Iris pigment epithelial cell (primary cell): ENCODE results near the gene PCDH17.

ENCODE experiments used
- DNase-seq: peaks from one replicate; pipeline ENCODE4 v3.0.0-alpha.2; 2011; ENCODE audit warnings: low read depth

Gene PCDH17

DNA sequence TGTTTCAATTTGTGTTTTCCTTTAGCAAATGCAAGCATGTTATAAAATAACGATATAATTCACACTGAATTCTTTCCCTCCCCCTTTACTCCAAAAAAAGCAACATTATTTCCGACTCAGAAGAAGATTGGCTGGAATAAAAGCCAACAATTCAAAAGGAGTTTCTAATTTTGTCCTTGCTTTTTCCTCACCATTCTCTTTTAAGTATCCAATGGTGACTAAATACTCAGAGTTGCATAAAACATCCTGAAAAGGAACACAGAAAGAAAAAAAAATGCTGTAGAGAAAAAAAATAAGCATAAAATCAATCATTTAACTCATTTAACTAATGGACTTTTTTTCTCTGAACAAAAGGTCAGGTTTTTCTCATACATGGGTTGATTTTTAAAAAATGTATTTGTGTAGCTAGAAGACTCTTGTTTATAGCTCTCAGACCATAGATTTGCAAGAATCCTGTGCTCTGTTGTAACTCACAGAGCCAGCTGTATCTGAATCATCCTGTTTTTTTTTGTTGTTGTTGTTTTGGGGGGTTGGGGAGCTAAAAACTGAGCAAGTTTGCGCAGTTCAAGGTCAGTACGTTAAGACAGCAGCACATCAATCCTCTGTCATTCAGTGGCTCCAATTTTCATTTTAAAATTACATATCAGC, 108.1 kb downstream of the PCDH17 start:
- no peak for DNase-seq

DNA sequence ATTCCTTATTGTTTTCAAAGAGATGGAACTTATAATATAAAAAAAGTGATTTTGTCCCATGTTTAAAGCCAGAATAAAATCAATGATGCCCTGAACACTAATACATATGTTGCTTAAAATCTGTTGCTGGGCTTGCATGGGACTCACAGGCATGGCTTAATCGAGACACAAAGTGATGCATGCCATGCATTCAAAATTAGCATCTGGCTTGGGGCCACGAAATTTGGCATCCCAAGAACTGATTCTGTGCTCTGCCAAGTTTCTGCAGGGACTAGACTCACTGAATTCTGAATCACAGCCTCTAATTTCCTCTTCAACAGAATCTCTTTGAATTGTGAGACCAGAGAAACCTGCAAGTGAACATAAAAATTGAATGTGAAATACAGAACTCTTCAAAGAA, 109.2 kb downstream of the PCDH17 start:
- no peak for DNase-seq

DNA sequence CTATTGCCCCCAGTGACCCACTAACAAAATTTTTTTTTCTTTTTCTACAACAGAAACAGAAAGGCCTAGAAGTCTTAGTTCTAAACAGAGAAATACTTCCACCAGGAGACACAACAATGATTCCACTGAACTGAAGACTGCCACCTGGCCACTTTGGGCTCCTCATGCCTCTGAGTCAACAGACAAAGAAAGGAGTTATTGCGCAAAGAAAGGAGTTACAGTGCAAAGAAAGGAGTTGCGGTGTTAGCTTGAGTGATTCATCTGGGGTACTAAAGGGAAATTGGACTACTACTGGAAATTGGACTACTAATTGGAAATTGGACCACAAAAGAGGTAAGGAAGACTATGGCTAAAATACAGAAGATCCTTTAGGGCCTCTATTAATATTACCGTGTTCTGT, 116.6 kb downstream of the PCDH17 start:
- DNase-seq: no peak

DNA sequence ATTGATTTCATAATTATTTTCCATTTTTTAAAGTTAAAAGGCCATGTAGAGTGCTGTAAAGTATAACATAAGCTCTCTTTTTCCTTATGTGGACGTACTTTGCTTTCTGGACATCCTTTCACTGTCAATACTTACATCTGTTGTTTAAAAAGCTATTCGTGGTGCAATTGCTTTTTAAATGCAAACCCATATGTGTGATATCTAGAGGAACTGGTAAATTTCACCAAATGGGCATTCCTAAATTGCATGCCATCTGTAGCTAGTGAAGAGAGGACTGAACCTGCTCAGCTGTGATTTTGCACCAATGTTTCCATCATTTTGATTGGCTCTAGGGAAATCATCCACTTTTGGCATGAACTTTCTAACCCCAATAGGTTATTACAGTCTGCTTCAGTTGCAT, 129.4 kb downstream of the PCDH17 start:
- DNase-seq: no peak

DNA sequence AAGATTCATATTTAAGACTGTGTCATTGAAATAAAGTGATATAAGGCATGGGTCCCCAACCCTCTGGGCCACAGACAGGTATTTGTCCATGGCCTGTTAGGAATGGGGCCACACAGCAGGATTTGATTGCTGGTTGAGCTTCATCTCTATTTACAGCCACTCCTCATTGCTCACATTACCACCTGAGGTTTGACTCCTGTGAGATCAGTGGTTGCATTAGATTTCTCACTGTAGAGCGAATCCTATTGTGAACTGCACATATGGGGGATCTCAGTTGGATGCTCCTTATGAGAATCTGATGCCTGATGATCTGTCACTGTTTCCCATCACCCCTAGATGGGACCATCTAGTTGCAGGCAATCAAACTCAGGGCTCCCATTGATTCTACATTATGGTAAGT, 132.1 kb downstream of the PCDH17 start:
- DNase-seq: no peak
